ENCODE data around the gene GNS. TPM values are rescaled to one million over a fixed set of nuclear protein-coding genes. Genes with fewer than 3 reads are reported as not detected.

The GNS gene
- total and polyA plus RNA-seq, 2 of the 13 experiments (the other 11 are each of a cell fraction or from before 2014, with no cell fraction given): 49.8 to 51.0 TPM

- TF ChIP-seq, protein P1, sequence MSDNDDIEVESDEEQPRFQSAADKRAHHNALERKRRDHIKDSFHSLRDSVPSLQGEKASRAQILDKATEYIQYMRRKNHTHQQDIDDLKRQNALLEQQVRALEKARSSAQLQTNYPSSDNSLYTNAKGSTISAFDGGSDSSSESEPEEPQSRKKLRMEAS (IDR thresholded peaks at IDR 0.05): 0 out of 2 replicates have a peak, but pooled peaks have one; percentile 51
- TF ChIP-seq CCDC6 (CRISPR knock-in tag; IDR thresholded peaks at IDR 0.05): peak; percentile 24; the same call in 1 of the 2 replicates
- TF ChIP-seq HES4 (CRISPR knock-in tag; IDR thresholded peaks at IDR 0.05; ENCODE audit: borderline replicate concordance): peak; percentile 66; the same call in 1 of the 2 replicates
- TF ChIP-seq THAP8 (CRISPR knock-in tag; IDR thresholded peaks at IDR 0.05; ENCODE audit: borderline replicate concordance): no peak
- TF ChIP-seq, protein P2, sequence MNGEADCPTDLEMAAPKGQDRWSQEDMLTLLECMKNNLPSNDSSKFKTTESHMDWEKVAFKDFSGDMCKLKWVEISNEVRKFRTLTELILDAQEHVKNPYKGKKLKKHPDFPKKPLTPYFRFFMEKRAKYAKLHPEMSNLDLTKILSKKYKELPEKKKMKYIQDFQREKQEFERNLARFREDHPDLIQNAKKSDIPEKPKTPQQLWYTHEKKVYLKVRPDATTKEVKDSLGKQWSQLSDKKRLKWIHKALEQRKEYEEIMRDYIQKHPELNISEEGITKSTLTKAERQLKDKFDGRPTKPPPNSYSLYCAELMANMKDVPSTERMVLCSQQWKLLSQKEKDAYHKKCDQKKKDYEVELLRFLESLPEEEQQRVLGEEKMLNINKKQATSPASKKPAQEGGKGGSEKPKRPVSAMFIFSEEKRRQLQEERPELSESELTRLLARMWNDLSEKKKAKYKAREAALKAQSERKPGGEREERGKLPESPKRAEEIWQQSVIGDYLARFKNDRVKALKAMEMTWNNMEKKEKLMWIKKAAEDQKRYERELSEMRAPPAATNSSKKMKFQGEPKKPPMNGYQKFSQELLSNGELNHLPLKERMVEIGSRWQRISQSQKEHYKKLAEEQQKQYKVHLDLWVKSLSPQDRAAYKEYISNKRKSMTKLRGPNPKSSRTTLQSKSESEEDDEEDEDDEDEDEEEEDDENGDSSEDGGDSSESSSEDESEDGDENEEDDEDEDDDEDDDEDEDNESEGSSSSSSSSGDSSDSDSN (CRISPR knock-in tag; IDR thresholded peaks at IDR 0.05): peak; percentile 69; the same call in 1 of the 2 replicates
- TF ChIP-seq TCF7L2 (IDR thresholded peaks at IDR 0.05; ENCODE audit: low read depth, low read length): no peak
- TF ChIP-seq ZBTB26 (CRISPR knock-in tag; IDR thresholded peaks at IDR 0.05; ENCODE audit: borderline replicate concordance): no peak
- no peak for TF ChIP-seq SKI (IDR thresholded peaks at IDR 0.05; ENCODE audit: partially characterized antibody)
- no peak for TF ChIP-seq ZFP37 (CRISPR knock-in tag; IDR thresholded peaks at IDR 0.05; ENCODE audit: borderline replicate concordance)
- 0 out of 2 replicates have a peak, but pooled peaks have one; percentile 41 for TF ChIP-seq ATF7-NPFF (CRISPR knock-in tag; IDR thresholded peaks at IDR 0.05; ENCODE audit: low read depth)
- TF ChIP-seq SMAD1 (CRISPR knock-in tag; IDR thresholded peaks at IDR 0.05; ENCODE audit: borderline replicate concordance, low read depth): 0 out of 2 replicates have a peak, but pooled peaks have one; percentile 25
- TF ChIP-seq ZMAT3 (CRISPR knock-in tag; conservative IDR thresholded peaks at IDR 0.05): 0 out of 2 replicates have a peak, but pooled peaks have one; percentile 50
These were observed 21.5 kb upstream of the GNS start (continued) for GRCh38 chr12:64780531-64781279.

Data from HepG2 (cell line).